ENCODE measurements around the gene SLC39A11.
"Not testable (repeated sequence)": the region's sequence is repeated elsewhere in the genome, so short reads cannot be mapped to it uniquely, and the experiment has no call there.

The SLC39A11 gene

DNA sequence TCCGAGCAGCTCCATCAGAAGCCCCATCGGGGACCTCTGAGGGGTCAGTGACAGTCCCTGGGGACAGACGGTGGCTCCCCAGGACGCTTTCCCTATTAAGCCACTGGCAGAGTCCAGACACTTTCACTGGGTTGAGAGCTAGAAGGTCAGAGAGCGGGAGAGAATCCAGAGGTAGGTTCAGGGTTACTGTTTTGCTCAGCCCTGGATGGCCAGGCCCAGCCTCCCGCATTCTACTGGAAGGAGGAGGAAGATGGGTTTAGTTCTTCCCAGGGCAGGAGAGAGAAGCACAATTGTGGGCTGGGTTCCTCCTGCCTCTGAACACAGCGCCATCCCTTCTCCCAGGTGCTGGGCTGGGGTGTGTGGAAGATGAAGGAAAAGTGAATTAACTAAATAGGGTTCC is 452.8 kb downstream of the SLC39A11 start:
- no peak overlapping the region for H3K27ac ChIP-seq (ENCODE audit: low read depth, low read length, severe bottlenecking)
- H3K4me3 ChIP-seq (ENCODE audit: extremely low read depth, insufficient read depth, low read length, poor library complexity, severe bottlenecking): no peak overlapping the region
- no peaks in the 10 kb centered on the region for H3K9me3 ChIP-seq (ENCODE audit: control insufficient read depth, low read length)
- whole genome bisulfite sequencing, 2 experiments (ENCODE audit: insufficient coverage in 2 of 2): 88 to 94% methylated on average over 5 to 7 of the region's 7 CpGs
- H3K4me1 ChIP-seq (ENCODE audit: control insufficient read depth, insufficient read depth, low read length, poor library complexity, severe bottlenecking): no peaks in the 10 kb centered on the region
- H3K36me3 ChIP-seq (ENCODE audit: control insufficient read depth, insufficient read depth, low read length): no peaks in the 10 kb centered on the region

DNA sequence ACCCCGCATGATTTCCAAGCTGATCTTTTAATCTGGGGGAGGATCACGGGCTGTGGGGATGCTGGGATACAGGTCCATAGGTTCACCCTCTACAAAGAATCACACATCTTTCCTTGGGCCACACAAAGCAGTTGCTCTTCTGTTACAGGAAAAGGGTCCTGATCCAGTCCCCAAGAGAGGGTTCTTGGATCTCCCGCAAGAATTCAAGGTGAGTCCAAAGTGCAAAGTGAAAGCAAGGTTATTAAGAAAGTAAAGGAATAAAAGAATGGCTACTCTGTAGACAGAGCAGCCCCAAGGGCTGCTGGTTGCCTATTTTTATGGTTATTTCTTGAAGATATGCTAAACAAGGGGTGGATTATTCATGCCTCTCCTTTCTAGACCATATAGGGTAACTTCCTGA is 453.6 kb downstream of the SLC39A11 start:
- H3K4me1 ChIP-seq (ENCODE audit: control insufficient read depth, insufficient read depth, low read length, poor library complexity, severe bottlenecking); H3K36me3 ChIP-seq (ENCODE audit: control insufficient read depth, insufficient read depth, low read length); H3K9me3 ChIP-seq (ENCODE audit: control insufficient read depth, low read length); H3K4me3 ChIP-seq (ENCODE audit: extremely low read depth, insufficient read depth, low read length, poor library complexity, severe bottlenecking); H3K27ac ChIP-seq (ENCODE audit: low read depth, low read length, severe bottlenecking): not testable (repeated sequence)
- WGBS, 2 experiments (ENCODE audit: insufficient coverage in 2 of 2): 87 to 90% methylated on average over 2 to 3 of the region's 3 CpGs

DNA sequence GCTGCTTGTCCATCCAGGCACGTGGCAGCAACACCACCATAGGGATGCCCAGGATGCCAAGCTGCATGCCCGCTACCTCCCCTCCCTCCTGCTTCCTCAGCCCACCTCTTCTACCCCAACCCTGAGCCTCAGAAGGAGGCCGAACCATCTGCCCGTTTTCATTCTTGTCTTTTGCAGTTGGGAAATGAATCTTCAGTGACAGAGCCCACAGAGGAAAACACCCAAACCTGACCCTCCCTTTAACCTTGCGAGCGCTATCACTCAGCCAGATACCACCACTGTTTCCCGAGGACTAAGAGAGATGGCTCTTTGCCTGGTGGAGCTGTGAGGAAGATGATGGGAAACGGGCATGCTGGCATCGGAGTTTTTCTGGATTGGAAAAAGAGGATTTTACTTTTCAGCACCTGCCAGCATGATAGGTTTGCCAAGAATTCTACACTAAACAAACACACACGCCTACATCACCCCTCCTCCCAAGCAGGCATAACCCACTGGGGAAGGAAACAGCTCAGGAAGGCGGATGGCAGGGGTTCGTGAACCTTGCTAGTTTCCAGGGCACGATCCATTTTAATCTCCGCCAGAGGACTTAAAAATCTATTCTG is 457.4 kb downstream of the SLC39A11 start:
- H3K4me3 ChIP-seq (ENCODE audit: extremely low read depth, insufficient read depth, low read length, poor library complexity, severe bottlenecking): no peak overlapping the region
- H3K36me3 ChIP-seq (ENCODE audit: control insufficient read depth, insufficient read depth, low read length): no peaks in the 10 kb centered on the region
- no peak overlapping the region for H3K27ac ChIP-seq (ENCODE audit: low read depth, low read length, severe bottlenecking)
- H3K4me1 ChIP-seq (ENCODE audit: control insufficient read depth, insufficient read depth, low read length, poor library complexity, severe bottlenecking): no peaks in the 10 kb centered on the region
- no peaks in the 10 kb centered on the region for H3K9me3 ChIP-seq (ENCODE audit: control insufficient read depth, low read length)
- WGBS, 2 experiments (ENCODE audit: insufficient coverage in 2 of 2): 89 to 90% methylated on average over 4 to 6 of the region's 14 CpGs

DNA sequence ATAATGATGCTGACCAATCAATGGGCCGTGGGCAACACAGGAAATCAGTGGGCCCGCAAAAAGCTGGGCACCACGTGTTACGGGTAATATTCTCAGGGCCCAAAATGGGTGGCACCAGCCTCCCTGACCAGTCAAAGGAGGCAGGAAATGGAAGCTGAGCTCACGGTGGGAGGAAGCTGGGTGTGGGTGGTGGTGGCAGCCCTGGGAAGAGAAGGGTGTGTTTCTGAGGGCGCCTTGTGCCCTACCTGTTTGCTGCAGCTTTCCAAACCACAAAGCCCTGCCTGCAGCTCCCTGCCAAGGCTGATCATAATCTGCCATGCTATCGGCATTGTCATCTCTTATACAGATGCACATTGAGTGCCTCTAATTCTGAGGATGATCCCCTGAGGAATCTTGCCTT is 457.9 kb downstream of the SLC39A11 start:
- H3K27ac ChIP-seq (ENCODE audit: low read depth, low read length, severe bottlenecking): no peak overlapping the region

DNA sequence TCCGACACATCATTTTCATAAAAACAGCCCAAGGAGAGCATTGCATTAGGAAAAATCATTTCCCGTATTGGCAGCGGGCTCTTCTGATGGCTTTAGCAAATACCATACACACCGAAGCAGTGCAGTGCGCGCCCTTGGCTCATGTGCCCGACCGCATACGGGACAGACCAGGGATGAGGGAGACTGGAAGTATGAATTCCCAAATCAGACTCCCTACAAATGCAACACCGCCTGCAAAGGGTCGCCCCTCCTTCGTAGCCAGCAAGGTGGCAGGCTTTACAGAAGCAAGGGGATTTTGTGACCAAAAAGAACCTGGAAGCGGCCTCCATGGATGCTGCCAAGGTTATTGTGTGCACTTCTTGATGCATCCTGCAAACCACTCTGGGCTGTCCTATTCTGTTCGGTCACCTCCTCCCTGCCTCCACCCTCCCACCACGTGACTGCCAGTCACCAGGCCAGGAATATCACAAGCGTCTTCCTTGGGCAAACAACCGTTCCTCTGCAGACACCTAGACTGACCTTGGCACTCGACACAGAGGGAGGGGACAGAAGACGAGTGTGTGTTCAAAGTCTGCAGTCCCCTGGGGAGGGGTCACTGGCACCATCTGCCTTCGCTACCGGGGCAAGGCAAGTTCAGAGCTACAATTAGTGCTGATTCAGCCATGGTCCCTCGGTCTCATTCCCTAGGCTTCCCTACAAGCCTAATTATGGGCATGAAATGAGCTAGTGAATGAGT is 460.4 kb downstream of the SLC39A11 start:
- WGBS, 2 experiments (ENCODE audit: insufficient coverage in 2 of 2): 82 to 86% methylated on average over 13 to 18 of the region's 22 CpGs
- H3K4me1 ChIP-seq (ENCODE audit: control insufficient read depth, insufficient read depth, low read length, poor library complexity, severe bottlenecking): no peaks in the 10 kb centered on the region
- no peaks in the 10 kb centered on the region for H3K9me3 ChIP-seq (ENCODE audit: control insufficient read depth, low read length)
- H3K36me3 ChIP-seq (ENCODE audit: control insufficient read depth, insufficient read depth, low read length): no peaks in the 10 kb centered on the region
- H3K27ac ChIP-seq (ENCODE audit: low read depth, low read length, severe bottlenecking): no peak overlapping the region
- H3K4me3 ChIP-seq (ENCODE audit: extremely low read depth, insufficient read depth, low read length, poor library complexity, severe bottlenecking): no peak overlapping the region

More for the DNA sequence above, 457.9 kb downstream of the SLC39A11 start:
- H3K9me3 ChIP-seq (ENCODE audit: control insufficient read depth, low read length): no peaks in the 10 kb centered on the region
- no peaks in the 10 kb centered on the region for H3K36me3 ChIP-seq (ENCODE audit: control insufficient read depth, insufficient read depth, low read length)
- H3K4me1 ChIP-seq (ENCODE audit: control insufficient read depth, insufficient read depth, low read length, poor library complexity, severe bottlenecking): no peaks in the 10 kb centered on the region
- WGBS, 2 experiments (ENCODE audit: insufficient coverage in 2 of 2): 76 to 81% methylated on average over 6 to 7 of the region's 7 CpGs
- no peak overlapping the region for H3K4me3 ChIP-seq (ENCODE audit: extremely low read depth, insufficient read depth, low read length, poor library complexity, severe bottlenecking)

DNA sequence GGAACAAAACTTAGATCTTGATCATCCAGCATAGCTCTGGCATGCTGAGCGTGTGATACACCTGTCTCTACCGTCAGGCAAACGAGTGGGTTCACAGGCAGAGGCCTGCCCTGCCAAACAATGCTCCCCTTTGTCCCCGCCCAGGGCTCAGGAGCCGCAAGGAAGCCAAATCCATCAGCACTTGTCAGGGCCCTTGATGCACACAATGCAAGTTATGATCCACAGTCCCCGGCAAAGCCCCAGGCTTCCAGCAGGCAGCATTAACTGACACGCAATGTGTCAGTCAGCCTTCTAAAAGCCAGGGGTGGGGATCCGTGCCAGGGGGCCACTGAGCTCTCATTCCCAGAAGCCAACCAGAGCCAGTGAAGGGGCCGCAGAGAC is 460.9 kb downstream of the SLC39A11 start:
- Histone ChIP-seq H3K9me3 (ENCODE audit: control insufficient read depth, low read length) (peaks cover 5% of the 10 kb centered on the region), H3K27ac (ENCODE audit: low read depth, low read length, severe bottlenecking) (no peak overlapping the region), H3K36me3 (ENCODE audit: control insufficient read depth, insufficient read depth, low read length) (no peaks in the 10 kb centered on the region), H3K4me1 (ENCODE audit: control insufficient read depth, insufficient read depth, low read length, poor library complexity, severe bottlenecking) (no peaks in the 10 kb centered on the region), H3K4me3 (ENCODE audit: extremely low read depth, insufficient read depth, low read length, poor library complexity, severe bottlenecking) (no peak overlapping the region)
- WGBS, 2 experiments (ENCODE audit: insufficient coverage in 2 of 2): 79 to 81% methylated on average over 7 to 9 of the region's 9 CpGs

DNA sequence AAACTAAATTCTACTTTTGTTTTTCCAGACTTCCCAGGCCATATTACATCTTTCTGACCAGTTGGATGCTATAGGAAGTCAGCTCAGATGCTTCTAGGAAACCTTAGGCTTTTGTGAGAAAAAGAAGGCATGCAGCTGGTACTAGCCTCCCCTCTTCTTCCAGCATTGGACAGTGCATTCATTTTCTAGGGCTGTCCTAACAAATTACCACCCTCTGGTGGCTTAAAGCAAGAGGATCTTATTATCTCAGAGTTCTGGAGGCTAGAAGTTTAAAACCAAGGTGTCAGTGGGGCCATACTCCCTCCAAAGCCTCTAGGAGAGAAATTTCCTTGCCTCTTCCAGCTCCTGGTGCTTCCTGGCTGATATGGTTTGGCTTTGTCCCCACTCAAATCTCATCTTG is 467.8 kb downstream of the SLC39A11 start:
- H3K4me1 ChIP-seq (ENCODE audit: control insufficient read depth, insufficient read depth, low read length, poor library complexity, severe bottlenecking): no peaks in the 10 kb centered on the region
- no peaks in the 10 kb centered on the region for H3K36me3 ChIP-seq (ENCODE audit: control insufficient read depth, insufficient read depth, low read length)
- no peak overlapping the region for H3K4me3 ChIP-seq (ENCODE audit: extremely low read depth, insufficient read depth, low read length, poor library complexity, severe bottlenecking)
- H3K9me3 ChIP-seq (ENCODE audit: control insufficient read depth, low read length): peaks cover 6% of the 10 kb centered on the region
- no peak overlapping the region for H3K27ac ChIP-seq (ENCODE audit: low read depth, low read length, severe bottlenecking)

DNA sequence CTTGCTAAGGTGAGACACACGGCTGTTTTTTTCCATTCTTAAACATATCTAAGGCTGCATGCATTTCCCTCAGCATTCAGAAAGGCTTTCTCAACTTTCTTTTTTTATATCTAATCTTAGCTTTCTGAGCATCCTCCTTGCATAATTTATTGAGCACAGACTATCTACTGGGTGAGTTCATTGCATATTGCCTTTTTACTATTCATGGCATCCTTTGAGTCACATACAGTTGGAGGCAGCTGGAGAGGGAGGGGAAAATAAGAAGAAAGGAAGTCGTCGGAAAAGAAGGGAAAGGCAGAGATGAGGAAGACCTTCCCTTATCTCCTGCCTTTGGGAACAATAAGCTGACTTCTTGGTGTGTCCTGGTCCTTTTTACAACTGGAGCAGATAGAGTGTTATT is 468.3 kb downstream of the SLC39A11 start:
- Histone ChIP-seq H3K27ac (ENCODE audit: low read depth, low read length, severe bottlenecking) (no peak overlapping the region), H3K4me1 (ENCODE audit: control insufficient read depth, insufficient read depth, low read length, poor library complexity, severe bottlenecking) (no peaks in the 10 kb centered on the region), H3K4me3 (ENCODE audit: extremely low read depth, insufficient read depth, low read length, poor library complexity, severe bottlenecking) (no peak overlapping the region), H3K36me3 (ENCODE audit: control insufficient read depth, insufficient read depth, low read length) (no peaks in the 10 kb centered on the region), H3K9me3 (ENCODE audit: control insufficient read depth, low read length) (peaks cover 6% of the 10 kb centered on the region)
- 45 to 91% methylated on average over 1 to 2 of the region's 3 CpGs for WGBS, 2 experiments (ENCODE audit: insufficient coverage in 2 of 2)

DNA sequence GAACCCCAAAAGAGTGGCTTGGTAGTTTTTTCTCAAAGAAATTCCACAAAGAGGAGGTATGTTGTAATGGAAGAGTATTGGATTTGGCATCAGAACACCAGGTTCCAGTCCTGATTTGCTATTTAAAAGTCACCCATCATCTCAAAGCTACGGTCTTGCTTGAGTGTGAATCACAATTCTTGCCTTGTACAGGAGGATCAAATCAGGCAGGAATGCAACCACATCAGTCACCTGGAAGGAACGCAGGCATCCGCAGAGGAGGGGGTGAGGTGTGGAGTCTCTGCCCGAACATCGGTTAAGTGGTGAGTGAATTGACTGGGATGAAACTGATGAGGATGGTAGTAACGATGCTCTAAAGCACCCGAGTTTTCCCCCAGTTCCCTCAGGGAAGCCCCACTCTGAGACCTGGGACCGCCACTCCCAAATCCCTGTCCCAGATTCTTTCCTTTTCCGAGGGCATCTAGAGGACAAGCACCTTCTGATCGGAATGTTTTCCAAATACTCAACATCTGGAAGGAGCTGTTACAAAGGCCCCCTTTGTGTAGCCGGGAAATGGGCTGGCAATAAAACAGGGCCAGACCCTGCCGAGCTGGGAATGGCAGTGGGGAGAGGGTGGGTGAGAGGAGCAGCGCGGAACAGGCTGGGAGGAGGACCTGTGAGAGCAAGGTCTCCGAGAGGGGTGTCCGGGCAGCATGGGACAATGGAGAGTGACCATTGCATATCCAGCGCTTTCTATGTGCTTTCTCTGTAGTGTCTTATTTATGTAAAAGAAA is 469.6 kb downstream of the SLC39A11 start:
- no peak overlapping the region for H3K4me3 ChIP-seq (ENCODE audit: extremely low read depth, insufficient read depth, low read length, poor library complexity, severe bottlenecking)
- H3K9me3 ChIP-seq (ENCODE audit: control insufficient read depth, low read length): peaks cover 6% of the 10 kb centered on the region
- H3K36me3 ChIP-seq (ENCODE audit: control insufficient read depth, insufficient read depth, low read length): no peaks in the 10 kb centered on the region
- 78 to 82% methylated on average over 13 to 15 of the region's 17 CpGs for WGBS, 2 experiments (ENCODE audit: insufficient coverage in 2 of 2)
- H3K4me1 ChIP-seq (ENCODE audit: control insufficient read depth, insufficient read depth, low read length, poor library complexity, severe bottlenecking): peaks cover 6% of the 10 kb centered on the region
- H3K27ac ChIP-seq (ENCODE audit: low read depth, low read length, severe bottlenecking): no peak overlapping the region

DNA sequence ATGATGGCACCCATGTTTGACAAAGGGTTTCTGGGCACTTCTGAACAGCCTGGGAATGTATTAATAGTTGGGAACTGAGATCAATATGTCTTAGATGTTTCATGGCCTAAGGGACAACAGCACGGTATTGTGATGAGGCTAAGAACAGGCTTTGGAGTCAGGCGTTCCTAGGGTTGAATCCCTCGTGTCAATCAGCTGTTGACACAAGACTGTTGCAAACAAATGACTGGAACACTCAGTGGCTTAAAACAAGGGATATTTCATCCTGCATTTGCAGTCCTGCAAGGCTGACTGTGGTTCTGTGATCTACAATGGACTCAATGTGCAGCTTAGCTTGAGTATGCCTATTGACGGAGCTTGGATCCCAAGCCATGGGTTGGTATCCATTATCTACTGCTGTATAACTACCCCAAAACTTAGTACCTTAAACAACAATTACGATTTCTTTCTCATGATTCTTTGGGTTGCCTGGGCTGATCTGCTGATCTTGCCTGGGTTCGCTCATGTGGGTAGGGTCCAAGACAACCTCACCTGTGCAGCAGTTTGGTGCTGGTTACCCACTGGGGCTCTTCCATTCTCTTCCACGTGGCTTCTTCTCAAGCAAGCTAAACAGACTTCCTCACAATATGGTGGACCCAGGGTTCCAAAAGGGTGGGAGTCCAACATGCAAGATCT is 472.4 kb downstream of the SLC39A11 start:
- Histone ChIP-seq H3K36me3 (ENCODE audit: control insufficient read depth, insufficient read depth, low read length) (no peaks in the 10 kb centered on the region), H3K27ac (ENCODE audit: low read depth, low read length, severe bottlenecking) (no peak overlapping the region), H3K4me3 (ENCODE audit: extremely low read depth, insufficient read depth, low read length, poor library complexity, severe bottlenecking) (no peak overlapping the region), H3K4me1 (ENCODE audit: control insufficient read depth, insufficient read depth, low read length, poor library complexity, severe bottlenecking) (peaks cover 29% of the 10 kb centered on the region), H3K9me3 (ENCODE audit: control insufficient read depth, low read length) (no peaks in the 10 kb centered on the region)
- 91 to 96% methylated on average over 6 of the region's 7 CpGs for WGBS, 2 experiments (ENCODE audit: insufficient coverage in 2 of 2)
